ENCODE measurements around the gene TMEM176B.
"Not testable (repeated sequence)": the region's sequence is repeated elsewhere in the genome, so short reads cannot be mapped to it uniquely, and the experiment has no call there.

Gene TMEM176B

DNA sequence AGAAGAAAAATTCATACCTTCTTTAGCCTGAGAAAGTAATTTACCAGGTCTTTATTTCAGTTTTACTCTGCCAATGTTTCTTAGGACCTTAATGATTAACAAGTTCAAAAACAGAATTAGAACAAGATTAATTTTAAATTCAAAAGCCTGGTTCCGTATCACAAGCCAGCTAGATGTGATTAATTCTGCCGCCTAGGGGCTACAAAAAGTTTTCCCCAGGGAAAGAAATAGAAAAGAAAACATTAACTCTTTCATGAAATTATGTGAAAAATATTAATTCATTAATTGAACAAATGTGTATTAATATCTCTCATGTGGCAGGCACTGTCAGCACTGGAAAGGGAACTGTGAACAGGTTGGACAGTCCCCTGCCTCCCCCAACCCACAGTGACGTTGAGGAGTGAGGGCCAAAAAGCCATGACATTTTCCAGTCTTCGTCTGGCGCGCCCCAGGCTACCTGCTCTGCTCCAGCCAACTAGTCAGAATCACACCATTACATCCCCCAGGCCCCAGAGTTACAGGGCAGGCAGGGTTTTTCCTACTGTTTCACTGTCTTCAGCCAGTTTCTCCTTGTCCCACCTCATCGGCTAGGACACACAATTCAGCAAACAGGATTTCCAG is 20.5 kb upstream of the TMEM176B start:
- DNase-seq: no peak

- DNase-seq: no peak
Observed at GRCh38 chr7:150820148-150820547, 20.0 kb upstream of the TMEM176B start.

- no peak for DNase-seq
Observed at GRCh38 chr7:150818971-150819370, 18.8 kb upstream of the TMEM176B start.

GRCh38 chr7:150814328-150815001 is 14.3 kb upstream of the TMEM176B start:
- DNase-seq: no peak

DNA sequence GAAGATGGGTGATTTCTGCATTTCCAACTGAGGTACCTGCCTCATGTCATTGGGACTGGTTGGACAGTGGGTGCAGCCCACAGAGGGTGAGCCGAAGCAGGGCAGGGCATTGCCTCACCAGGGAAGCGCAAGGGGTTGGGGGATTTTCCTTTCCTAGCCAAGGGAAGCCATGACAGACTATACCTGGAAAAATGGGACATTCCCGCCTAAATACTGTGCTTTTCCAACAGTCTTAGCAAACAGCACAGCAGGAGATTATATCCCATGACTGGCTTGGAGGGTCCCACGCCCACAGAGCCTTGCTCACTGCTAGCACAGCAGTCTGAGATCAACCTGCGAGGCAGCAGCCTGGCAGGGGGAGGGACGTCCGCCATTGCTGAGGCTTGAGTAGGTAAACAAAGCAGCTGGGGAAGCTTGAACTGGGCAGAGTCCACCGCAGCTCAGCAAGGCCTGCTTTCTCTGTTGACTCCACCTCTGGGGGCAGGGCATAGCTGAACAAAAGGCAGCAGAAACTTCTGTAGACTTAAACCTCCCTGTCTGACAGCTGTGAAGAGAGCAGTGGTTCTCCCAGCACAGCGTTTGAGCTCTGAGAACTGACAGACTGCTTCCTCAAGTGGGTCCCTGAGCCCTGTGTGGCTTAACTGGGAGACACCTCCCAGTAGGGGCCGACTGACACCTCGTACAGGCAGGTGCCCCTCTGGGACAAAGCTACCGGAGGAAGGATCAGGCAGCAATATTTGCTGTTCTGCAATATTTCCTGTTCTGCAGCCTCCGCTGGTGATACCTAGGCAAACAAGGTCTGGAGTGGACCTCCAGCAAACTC is 7.7 kb upstream of the TMEM176B start:
- DNase-seq: not testable (repeated sequence)

DNA sequence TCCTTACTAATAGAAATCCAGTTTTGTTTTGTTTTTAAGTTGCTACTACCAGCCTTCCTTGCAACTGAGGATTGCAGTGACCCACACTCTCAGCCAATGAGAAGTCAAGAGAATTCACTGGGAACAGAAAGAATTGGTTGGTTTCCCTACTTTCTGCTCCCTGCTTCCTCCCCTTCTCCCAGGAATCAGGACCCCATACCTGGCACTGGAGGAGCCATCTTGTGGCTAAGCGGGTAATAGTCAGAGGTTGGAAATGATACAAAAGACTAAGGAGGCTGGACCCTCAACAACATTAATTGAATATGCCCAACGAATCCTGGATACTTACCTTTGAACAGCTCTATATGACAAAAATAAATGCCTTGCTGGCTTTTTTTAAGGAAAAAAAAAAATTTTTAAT is 6.7 kb upstream of the TMEM176B start:
- DNase-seq: no peak

GRCh38 chr7:150806454-150806853 is 6.3 kb upstream of the TMEM176B start:
- no peak for DNase-seq

DNA sequence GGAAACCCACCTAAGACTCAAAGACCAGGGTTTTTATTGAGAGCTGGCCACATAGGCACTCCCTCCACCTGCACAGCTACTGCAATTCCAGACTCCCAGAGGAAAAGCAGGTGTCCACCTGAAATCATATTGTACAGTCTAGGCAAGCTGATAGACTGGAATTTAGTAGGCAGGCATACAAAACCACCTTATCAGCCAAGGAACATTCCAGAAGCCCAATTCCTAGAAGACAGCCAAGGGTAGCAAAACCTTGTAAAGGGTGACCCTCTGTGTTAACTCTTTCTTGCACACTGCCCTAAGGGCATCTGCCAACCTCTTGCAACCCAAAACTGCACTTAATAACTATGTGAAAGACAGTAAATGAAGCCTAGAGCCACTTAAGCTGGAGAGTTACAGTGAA is 5.7 kb upstream of the TMEM176B start:
- no peak for DNase-seq

GRCh38 chr7:150804802-150805201 is 4.6 kb upstream of the TMEM176B start:
- DNase-seq: no peak

DNA sequence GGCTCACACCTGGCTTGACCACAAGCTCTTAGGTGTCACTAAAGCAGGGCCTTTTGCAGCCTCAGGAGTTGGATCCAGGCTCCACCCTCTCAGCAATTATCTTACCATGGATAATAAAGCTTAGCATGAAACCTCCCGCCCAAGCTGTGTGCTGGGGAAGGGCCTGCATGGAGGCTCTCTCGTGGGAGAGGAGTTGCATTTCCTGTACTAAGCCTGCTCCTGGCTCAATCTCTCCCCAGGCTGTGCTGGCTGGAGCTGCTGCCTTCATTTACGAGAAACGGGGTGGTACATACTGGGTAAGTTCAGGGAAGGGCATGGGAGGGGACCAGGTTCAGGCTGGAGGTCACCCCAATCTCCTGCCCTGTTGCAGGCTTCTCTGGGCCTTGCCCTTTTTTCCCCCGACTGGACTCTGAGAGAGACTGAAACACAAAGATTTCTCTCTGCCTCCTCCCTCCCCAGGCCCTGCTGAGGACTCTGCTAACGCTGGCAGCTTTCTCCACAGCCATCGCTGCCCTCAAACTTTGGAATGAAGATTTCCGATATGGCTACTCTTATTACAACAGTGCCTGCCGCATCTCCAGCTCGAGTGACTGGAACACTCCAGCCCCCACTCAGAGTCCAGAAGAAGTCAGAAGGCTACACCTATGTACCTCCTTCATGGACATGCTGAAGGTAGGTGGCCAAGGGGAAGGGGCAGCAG is 3.1 kb upstream of the TMEM176B start:
- DNase-seq: no peak

DNA sequence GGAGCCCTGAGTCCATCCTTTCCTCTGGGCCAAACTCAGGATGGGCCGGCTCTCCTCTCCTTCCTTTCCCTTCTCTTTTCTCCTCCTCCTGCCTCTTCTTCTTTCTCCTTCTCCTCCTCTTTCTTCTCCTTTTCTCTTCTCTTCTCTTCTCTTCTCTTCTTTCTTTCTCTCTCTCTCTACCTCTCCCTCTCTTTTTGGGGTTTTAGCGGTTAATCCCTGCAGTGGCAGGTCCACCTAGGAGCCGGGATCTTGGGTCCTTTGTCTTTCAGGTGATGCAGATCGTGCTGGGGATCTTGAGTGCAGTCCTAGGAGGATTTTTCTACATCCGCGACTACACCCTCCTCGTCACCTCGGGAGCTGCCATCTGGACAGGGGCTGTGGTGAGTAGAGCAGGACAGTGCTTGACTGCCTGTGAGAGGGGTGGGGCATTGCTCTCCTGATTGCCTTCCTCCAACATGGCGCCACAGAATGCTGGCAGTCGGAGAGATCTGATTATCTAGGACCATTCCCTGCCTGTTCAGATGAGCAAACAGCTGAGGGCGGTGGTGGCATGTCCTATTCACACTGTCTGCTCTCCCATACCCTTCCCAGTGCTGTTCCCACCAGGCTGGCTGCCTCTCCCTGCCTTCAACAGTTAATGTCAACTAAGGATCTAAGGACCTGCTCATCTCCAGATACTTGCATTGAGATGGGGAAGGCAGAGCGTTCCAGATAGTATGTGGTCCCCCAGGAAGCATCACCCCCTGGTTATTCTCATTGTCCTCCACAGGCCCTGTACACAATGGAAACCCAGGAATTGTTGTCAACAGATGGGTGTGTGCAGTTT is 2.0 kb upstream of the TMEM176B start:
- DNase-seq: no peak

DNA sequence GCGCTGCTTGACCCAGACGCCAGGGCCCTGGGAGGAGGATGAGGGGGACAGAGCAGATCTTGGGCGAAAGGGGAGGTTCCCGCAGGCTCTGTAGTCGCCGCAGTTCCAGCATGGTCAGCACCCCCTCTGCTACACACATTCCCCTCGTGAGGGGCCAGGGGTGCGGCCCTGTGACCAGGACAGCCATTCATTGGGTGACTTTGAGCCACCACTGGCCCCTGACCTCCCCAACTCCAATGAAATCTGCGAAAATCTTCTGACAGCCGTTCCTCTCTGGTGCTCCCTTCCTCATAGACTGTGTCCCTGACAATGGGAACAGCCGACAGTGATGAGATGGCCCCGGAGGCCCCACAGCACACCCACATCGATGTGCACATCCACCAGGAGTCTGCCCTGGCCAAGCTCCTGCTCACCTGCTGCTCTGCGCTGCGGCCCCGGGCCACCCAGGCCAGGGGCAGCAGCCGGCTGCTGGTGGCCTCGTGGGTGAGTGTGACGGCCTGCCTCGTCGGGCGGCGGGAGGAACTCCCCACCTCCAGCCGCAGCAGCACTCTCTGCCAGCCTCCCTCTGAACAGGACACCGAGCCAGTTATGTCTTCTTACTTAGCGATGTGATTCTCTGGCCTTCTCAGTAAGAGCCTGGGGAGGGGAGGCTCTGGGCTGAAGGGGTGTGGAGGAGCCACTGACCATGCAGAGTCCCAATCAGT is 1.2 kb upstream of the TMEM176B start:
- no peak for DNase-seq

DNA sequence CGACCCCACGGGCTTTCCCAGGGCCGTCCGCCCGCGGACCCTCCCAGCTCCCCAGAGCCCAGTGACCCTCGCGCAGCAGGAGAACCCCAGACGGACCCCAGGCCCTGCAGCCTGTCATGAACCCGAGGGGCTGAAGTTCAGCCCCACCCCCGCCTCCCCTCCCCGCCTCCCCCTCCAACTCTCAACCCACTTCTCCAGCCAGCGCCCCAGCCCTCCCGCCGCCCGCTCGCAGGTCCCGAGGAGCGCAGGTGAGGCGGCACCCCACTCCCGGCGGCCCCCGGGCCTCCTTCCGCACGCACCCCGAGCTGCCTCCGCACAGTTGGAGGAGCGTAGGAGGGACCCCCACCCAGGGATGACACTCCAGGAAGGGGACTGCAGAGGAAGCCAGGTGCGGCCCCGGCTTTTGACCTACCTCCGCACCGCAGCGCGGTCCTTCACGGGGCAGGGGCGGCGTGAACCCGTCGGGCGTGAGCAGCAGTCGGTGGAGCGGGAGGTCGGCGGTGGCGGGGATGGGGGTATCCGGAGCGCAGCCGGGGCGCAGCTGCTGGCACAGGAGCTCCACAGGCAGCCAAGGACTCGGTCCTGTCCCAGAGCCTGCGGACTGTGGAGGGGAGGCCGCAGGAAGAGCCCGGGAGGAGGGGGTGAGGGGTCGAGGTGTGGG is 547 bp upstream of the TMEM176B start, which contains the start of gene TMEM176A:
Gene TMEM176A, plus strand, starts transcription at position 189 of the 661 bp plus-strand sequence. CDS start 782 bp downstream, outside the sequence.
- no peak for DNase-seq

DNA sequence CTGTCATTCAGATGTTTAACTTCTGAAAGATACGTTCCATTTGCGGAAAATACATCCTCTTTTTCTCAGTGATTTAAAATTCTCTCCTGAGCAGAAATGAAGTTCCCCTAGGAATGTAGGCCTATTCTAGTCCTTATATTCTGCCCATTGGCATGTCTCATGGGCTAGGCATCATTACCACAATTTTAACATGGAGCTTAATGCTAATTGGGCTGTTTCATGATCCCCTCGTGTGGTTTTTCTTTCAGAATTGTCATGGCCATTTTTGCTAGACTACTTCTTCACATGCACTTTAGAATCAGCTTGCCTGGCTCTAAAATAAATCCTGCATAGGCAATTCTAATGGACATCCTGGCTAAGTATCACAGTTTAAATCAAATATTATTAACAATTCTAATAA is 1.0 kb downstream of the TMEM176B start:
- no peak for DNase-seq

DNA sequence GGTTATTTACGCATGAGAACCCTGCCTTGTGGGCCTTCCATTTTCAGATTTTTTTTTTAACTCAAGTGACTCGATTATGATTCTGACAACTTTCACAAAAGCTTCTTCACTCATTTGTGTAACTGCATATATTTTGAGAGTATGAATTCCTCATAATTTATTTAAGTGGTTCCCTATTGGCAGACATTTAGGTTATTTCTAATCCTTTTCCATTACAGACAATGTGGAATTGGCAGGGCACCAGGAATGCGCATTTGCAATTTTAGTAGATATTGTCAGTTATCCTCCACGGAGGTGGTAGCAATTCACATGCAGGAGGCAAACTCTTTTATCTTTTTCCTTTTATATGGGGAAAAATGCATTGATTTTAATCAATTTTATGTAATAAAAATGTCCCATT is 2.5 kb downstream of the TMEM176B start:
- no peak for DNase-seq

DNA sequence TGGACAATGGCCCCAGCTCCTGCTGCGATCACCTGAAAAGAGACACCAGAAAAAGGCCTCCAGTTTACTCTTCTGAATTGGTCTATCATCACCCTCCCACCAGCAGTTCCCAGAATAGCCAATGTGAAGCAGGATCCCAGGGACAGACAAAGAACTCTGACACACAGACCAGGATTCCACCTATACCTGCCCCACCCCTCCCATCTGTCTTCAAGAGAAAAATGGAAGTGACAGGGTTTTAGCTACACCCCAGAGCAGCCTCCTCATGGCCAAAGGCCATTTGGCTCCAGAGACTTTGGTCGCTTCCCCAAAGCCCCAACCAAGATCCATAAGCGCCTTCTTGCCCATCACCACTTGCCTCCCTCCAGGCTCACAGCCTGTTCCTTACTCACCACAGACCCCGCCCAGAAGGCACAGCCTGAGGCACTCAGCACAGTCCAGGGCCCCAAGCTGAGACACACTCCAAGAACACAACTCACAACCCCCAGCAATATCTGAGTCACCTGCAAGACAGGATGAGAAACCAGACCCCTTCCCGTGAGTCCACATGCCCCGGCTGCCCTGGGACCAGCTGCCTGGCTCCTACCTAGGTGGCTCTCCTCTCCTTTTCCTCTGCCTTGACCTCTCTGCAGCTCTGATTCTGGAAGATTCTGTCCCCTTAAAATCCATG is 6.5 kb downstream of the TMEM176B start:
- DNase-seq: no peak

DNA sequence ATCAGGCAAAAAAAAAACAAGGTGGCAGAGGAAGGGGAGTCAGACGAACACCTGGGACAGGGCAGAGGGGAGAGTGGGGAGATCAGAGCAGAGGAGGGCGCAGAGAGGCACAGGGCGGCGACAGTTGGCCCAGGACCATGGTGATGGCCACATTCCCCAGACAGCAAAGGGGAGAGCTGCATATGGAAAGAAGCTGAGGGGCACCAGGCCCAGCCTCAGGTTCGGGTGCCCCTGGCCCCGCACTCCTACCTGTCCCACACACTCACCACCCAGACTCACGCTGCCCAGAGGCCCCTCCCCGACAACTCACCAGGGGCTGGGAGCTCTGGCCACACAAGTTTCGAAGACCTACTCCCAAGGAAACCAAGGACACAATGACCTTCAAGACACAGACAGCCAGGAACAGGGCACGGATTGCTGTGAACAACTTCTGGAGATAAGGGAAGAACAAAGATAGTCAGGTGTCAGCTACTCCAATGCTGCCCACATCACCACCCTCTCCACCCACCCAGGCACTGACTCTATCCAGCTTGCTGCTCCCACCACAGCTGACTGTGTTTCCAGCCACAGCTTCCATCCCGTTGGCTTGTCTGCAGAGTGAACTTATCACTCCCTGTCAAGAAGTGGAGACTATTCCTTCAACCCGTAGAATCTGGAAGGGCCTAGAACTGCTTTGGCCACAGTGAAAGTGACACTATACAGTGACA is 8.3 kb downstream of the TMEM176B start:
- no peak for DNase-seq

GRCh38 chr7:150791304-150791703 is 8.9 kb downstream of the TMEM176B start:
- no peak for DNase-seq

- no peak for DNase-seq
Observed at GRCh38 chr7:150790416-150791075, 9.6 kb downstream of the TMEM176B start.

Data from CD4-positive, alpha-beta T cell treated with Interleukin-21 for 1 hour (primary cell).